AG10803 (cell line): Measurements from ENCODE around the gene IFNK.

Experiments
- DNase-seq: peaks from one replicate; pipeline ENCODE4 v3.0.0; 2010; ENCODE audit warnings: low read depth
- H3K4me3 ChIP-seq: 2 replicates; pipeline ENCODE4 v1.5.1; 2011; ENCODE audit warnings: mild to moderate bottlenecking, low read length, control low read depth
- CTCF ChIP-seq: conservative IDR thresholded peaks from 2 replicates; pipeline ENCODE4 v1.5.1; 2011; ENCODE audit warnings: mild to moderate bottlenecking, low read length, control low read depth, inconsistent platforms

Gene IFNK

GRCh38 chr9:27537756-27538155 lies 13.7 kb downstream of the IFNK start:
- no peak for DNase-seq
- no peak overlapping the region for H3K4me3 ChIP-seq
- no peak for TF ChIP-seq CTCF

GRCh38 chr9:27538647-27539046 lies 14.6 kb downstream of the IFNK start:
- DNase-seq = no peak
- TF ChIP-seq CTCF = no peak
- no peak overlapping the region for H3K4me3 ChIP-seq

- TF ChIP-seq CTCF = no peak
- no peak overlapping the region for H3K4me3 ChIP-seq
- DNase-seq = peak; percentile 81
Measured at GRCh38 chr9:27539479-27540441, 15.7 kb downstream of the IFNK start.

- TF ChIP-seq CTCF = no peak
- H3K4me3 ChIP-seq = no peak overlapping the region
- peak; percentile 8 for DNase-seq
Measured at GRCh38 chr9:27540502-27540901, 16.4 kb downstream of the IFNK start.

- no peak for DNase-seq
- H3K4me3 ChIP-seq = no peak overlapping the region
- no peak for TF ChIP-seq CTCF
Measured at GRCh38 chr9:27541740-27542139, 17.6 kb downstream of the IFNK start.

- TF ChIP-seq CTCF = no peak
- DNase-seq = peak; percentile 42
Measured at GRCh38 chr9:27542508-27542907, 18.4 kb downstream of the IFNK start.

GRCh38 chr9:27545471-27545870 lies 21.4 kb downstream of the IFNK start:
- no peak for TF ChIP-seq CTCF
- DNase-seq = no peak
- H3K4me3 ChIP-seq = no peak overlapping the region

More at GRCh38 chr9:27542508-27542907, 18.4 kb downstream of the IFNK start:
- H3K4me3 ChIP-seq = no peak overlapping the region
